Stimulated activated CD8-positive, alpha-beta memory T cell treated with anti-CD3 and anti-CD28 coated beads, Interleukin-15, amount 100 ng/mL, for 48 hours (primary cell): Measurements from ENCODE around the gene TRIM16.
A peak's percentile ranks its signal among the peaks of the same experiment; 100 is the strongest.
"Not testable (repeated sequence)": the region's sequence is repeated elsewhere in the genome, so short reads cannot be mapped to it uniquely, and the experiment has no call there.

Experiments
- DNase-seq, 2 donors: peaks; one replicate each; pipeline ENCODE4 v3.0.0-alpha.2; 2020; ENCODE audit warnings: low read depth in 2 of 2

TRIM16 gene

GRCh38 chr17:15658296-15658695 lies 25.8 kb downstream of the TRIM16 start:
- DNase-seq: no peak

DNA sequence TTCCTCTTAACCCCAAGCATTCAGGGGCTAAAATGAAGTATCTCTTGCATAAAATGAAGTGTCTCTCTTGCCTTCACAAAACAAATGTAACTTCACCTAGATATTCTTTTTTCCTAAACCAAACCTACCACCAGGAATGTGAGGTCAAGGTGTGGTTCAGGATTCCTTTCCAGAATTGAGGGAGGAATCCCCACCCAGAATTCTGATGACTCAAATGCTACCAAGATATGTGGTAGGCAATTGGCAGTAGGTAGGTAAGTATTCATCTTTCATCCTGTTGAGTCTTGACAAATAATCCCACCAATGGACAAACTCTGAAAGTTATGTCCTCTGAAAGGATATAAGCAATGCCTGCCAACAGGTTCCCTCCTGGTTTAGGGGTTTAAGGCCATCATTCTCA lies 26.2 kb downstream of the TRIM16 start:
- no peak for DNase-seq

GRCh38 chr17:15654886-15655561 lies 29.1 kb downstream of the TRIM16 start:
- no peak for DNase-seq

DNA sequence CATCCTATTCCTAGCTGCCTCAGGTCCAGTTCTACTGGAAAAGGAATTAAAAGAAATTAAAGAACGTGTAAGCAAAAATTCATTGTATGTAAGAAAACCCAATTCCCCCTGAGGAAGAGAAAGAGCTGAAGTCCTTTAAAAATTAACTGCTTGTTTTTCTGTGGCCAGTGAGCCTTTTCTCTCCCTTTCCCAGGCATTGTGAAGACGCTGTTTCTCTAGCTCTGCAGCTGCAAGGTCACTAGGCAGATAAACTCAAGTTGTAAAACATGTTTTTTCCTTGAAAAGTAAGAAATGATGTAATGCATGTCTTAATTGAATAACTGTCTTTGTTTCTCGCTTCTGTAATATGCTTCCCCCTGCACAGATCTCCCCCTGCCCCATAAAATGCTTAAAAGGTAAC lies 29.7 kb downstream of the TRIM16 start:
- DNase-seq: not testable (repeated sequence)

DNA sequence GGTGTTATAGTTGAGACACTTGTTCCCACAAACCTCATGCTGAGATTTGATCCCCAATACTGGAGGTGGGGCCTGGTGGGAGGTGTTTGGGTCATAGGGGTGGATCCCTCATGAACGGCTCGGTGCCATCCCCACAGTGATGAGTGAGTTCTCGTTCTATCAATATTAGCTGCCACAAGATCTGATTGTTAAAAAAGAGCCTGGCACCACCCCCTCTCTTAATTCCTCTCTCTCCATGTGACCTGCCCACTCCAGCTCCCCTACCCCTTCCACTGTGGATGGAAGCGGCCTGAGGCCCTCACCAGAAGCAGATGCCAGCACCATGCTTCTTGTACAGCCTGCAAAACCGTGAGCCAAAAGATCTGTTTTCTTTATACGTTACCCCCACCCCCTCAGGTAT lies 31.2 kb downstream of the TRIM16 start:
- DNase-seq: no peak

- peak in 1 of 2 donors; percentile 5 for DNase-seq
These were observed 32.5 kb downstream of the TRIM16 start for GRCh38 chr17:15651583-15652110.

DNA sequence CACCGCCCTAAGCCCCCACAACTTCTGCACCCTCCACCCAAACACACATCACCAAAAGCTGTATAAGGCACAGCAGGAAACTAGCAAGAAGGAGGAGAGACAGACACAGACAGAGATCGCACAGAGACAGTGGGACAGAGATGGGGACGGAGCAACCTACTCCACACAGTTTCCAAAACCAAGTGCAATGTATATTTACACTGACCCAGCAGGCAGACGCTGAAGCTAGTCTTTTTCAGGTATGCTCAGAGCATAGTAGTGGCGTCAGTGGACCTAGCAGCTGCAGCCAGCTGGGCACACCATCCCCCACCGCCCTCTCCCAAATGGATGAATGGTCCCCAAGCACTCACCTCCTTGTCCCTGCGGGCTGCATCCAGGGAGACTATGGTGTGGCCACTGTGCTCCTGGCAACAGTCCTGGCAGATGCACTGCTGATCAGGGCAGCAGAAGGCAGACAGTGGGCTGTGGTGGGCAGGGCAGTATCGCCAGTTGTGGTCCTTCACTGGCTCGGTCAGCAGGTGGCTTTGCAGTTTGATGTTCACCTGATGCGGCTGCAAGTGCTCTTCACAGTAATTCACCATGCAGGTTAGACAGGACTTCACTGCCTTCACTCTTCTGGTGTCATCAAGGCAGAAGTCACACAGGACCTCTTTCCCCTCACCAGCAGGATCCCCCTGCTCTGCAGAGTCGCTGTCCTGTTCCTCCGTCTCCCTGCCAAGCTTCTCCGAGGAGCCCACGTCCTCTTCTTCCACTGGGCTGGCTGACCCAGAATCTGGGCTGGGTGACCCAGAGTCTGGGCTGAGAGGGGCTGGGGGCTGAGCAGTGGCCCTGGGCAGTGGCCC lies 33.1 kb downstream of the TRIM16 start:
- no peak for DNase-seq

- DNase-seq: no peak
These were observed 34.2 kb downstream of the TRIM16 start for GRCh38 chr17:15649861-15650421.

DNA sequence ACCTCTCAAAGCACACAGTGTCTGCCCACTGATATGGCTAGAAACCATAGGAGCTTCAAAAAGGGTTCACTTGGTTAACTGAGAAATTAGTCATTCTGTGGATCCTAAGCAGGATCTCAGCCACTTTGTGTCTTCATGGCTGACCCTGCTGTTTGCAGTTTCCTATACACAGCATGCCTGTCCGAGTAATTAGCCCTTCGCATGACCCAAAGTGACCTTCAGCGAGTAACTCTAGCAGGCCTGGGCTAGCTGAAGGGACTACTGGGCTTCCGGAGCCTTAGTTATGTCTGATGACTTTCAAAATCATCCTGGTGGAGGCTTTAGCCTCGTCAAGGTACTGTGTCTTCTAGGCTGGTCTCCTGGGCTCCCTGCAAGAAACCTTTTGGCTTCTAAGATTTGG lies 35.7 kb downstream of the TRIM16 start:
- DNase-seq: no peak

GRCh38 chr17:15645942-15646312 lies 38.2 kb downstream of the TRIM16 start:
- DNase-seq: not testable (repeated sequence)

GRCh38 chr17:15645099-15645941 lies 38.8 kb downstream of the TRIM16 start:
- not testable (repeated sequence) for DNase-seq

DNA sequence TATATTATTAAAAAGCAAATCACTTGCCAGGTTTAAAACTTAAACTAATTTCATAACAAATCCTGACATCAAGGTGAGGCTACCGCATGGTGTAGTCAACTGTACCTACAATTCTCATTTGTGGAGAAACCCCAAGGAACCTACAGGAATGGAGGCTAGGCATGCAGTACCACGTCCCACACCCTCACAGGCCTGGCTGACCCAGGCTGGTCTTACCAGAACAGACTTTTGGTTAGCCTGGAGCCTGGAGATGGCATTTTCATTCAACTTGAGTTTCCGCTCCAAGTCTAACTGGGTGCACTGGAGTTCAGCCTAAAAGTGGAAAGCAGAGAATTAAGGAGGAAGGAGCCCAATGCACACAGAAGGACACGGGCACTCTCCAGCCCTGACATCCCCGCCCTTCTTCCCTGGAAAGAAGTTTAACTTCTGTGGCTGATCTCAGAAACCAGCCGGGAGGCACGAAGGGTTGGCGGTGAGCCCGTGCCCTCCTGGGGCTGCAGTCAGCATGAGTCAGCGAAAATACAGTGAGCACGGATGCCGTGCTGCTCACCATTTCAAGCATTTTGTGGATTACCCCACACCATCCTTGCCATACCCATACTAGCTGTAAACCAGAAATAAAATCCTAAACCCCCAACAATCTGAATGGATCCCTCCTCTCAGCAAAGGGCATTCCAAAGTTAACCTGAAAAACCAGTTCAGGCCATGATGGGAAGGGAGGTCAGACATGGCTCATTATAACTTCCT lies 41.4 kb downstream of the TRIM16 start:
- not testable (repeated sequence) for DNase-seq

DNA sequence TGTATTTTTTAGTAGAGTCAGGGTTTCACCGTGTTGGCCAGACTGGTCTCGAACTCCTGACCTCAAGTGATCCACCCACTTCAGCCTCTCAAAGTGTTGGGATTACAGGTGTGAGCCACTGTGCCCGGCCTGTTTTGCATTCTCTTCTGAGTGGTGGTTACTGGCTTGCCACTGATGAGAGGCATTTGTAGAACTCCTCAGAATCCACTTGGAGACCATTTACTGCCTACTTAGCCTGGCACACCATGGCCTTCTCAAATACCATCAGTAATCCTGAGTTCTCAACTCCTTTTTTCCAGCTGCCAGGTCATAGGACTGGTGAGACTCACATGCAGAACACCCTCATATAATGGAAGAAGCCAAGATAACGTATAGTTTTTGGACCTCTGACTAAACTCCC lies 42.1 kb downstream of the TRIM16 start:
- not testable (repeated sequence) for DNase-seq

DNA sequence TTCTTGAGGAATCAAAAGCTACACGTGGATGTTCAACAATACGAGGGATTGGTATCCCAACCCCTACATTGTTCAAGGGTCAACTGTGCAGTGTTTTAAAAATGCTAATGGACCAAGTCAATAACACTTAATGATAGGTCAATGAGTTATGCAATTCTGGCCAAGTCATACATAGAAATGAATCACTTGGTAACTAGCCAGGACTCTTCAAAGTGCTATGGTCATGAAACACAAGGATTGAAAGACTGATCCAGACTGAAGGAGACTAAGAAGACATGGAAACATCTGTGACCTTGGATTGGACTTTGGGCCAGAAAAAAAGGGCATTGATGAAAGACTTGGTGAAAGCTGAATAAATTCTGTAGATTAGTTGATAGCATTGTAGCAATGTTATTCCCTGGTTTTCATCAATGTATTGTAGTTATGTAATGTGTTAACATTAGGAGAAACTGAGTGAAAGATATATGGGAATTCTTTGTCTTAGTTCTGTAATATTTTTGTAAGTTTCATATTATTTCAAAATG lies 53.1 kb downstream of the TRIM16 start:
- DNase-seq: not testable (repeated sequence)

- not testable (repeated sequence) for DNase-seq
These were observed 54.1 kb downstream of the TRIM16 start for GRCh38 chr17:15629991-15630390.

GRCh38 chr17:15623661-15624209 lies 60.4 kb downstream of the TRIM16 start:
- DNase-seq: not testable (repeated sequence)

DNA sequence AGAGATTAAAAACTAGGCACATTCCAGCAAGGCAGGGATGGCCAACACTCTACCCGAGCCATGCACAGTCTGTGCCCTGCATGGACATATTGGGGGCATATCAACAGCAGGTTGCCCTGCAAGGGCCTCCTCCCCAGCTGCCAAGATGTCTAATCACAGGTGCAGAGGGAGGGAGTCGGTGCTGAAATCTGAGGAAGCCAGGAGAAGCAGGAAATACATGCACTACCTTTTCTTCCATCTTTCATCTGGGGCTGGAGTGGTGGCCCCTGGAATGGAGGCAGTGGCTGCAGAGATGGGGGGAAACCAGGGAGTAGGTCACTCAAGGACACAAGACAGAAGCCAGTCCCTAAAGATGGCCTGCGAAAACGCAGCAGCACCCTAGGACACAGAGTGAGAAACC lies 60.9 kb downstream of the TRIM16 start:
- not testable (repeated sequence) for DNase-seq

GRCh38 chr17:15622124-15622523 lies 62.0 kb downstream of the TRIM16 start:
- not testable (repeated sequence) for DNase-seq

- not testable (repeated sequence) for DNase-seq
These were observed 64.6 kb downstream of the TRIM16 start, which contains the start of gene FBXW10B for GRCh38 chr17:15619331-15620058. Gene FBXW10B (minus strand): TSS chr17:15619704. CDS start chr17:15619512, 192 bp downstream.
